Measurements from ENCODE around the gene TRANK1.
"Not testable (repeated sequence)": the region's sequence is repeated elsewhere in the genome, so short reads cannot be mapped to it uniquely, and the experiment has no call there.

TRANK1 gene

DNA sequence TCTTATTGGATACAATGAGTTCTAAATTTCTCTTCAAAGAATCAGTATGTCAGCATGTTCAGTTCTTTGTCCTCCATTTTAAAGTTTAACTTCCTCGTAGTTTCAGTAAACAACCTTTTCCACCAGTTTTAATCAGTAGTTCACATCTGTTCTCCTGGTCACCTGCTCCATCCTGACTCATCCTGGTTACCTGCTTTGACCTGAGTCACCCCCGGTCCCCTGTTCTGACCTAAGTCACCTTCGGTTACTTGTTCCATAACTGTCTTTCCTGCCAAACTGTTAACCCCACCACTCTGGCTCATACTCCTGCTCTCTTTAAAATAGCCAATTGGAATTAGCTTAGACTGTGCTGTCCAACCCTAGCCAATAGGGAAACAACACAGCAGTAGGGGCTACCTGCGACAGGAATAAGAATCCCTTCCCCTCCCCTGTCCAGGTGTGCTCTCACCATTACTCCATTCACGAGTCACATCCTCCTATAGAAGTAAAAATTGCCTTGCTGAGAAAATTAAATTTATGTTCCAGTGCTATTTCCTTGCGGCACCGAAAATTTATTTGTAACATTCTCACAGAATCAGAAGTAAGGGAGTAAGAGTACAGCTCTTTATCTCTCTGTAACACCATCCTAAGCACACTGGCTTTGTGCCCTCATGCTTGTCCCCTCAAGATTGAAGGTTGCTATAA, 23.8 kb downstream of the TRANK1 start:
- no peak for DNase-seq

DNA sequence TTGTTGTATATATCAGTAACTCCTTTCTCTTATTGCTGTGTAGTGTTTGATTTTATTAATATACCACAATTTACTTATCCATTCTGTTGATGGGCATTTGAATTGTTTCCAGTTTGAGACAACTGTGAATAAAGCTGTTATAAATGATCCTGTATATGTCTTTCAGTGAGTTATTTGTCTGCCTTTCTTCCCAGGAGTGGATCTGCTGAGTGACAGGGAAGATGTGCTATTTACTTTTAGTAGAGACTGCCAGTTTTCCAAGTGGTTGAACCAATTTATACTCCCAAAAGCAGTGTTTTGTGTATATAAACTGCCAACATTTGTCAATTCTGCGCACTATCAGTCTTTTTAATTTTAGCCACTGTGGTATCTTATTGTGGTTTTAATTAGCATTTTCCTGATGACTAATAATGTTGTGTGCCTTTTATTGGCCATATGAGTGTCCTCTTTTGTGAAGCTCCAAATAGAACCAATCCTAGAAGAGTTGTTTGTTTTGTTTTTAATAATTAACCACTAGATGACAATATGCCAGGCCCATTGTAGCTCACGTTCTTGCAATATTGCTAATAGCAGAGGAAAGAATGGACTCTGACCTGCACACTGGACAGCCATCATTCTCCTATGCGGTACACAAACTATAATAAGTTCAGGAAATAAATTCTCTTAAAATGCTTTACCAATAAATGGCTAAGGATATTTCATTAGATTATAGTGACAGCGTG, 25.3 kb downstream of the TRANK1 start:
- no peak for DNase-seq

DNA sequence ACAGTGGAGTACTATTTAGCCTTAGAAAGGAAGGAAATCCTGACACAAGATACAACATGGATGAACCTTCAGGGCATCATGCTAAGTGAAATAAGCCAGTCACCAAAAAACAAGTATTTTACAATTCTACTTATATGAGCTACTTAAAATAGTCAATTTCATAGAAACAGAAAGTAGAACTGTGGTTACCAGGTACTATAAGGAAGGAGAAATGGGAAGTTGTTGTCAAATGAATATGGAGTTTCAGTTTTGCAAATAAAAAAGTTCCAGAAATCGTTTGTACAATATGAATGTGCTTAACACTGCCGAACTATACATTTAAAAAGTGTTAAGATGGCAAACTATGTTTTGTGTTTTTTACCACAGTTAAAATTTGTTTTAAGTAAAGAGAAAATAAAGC, 26.8 kb downstream of the TRANK1 start:
- no peak for DNase-seq

DNA sequence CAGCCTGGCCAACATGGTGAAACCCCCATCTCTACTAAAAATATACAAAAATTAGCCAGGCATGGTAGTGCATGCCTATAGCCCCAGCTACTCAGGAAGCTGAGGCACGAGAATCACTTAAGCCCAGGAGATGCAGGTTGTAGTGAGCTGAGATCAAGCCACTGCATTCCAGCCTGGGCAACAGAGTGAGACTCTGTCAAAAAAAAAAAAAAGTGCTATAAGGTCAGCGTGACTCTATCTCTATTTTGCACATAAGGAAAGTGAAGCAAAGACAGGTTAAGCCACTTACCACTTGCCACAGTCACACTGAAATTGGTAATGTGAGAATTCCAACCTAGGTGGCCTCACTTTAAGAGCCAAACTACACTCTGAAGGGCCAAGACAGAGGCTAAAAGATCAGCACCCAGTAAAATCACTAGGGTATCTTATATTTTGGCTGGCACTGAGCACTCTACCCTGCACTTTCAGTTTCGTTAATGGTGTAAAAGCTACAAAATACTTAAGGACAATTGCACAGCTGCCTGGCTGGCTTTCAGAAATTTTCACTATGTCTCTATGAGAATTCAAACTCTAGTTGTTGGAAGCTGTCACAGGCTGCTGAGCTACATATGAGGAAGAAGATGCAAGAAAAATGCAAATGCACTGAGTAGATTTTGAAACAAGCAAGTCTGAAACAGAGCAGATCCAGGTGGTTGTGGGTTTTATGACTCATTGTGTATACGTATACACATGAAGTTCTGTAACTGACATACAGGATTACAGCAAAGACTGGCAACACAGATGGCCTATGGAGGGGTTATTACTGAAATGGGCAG, 32.7 kb downstream of the TRANK1 start:
- no peak for DNase-seq

DNA sequence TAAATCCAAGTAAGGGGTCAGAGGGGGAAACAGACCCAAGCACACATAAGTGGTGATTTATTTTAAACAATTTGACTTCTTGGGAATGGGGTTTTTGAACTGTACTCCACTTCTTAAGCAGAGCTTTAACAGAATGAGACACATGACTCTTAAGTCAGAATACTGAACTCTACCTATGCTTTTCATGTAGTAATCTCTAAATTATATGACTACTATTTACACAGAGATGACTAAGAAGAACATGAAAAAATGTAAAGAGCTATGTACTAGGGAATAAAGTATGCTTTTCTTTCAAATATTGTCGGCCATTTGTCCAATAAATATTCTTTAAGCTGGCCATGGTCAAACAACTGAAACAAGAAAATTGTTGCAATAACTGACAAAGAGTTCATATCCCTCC, 35.2 kb downstream of the TRANK1 start:
- no peak for DNase-seq

DNA sequence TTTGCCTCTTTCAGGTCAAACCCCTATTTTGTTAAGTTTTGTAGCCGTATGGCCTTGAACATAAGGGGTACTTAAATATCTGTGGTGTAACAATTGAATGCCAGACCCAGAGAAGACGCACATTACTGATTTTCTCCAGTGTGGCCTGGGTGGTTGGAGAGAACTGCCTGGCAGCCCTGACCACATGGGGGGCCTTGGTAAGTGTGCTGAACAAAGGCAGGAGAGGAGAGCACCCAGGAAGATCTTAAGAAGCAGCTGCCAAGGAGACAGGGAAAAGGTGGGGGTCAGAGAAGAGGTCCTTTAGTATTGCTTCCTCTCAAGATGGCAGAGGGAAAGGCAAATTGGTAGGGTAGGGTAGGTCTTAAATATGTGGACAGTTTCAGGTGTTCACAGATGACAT, 35.7 kb downstream of the TRANK1 start:
- no peak for DNase-seq

DNA sequence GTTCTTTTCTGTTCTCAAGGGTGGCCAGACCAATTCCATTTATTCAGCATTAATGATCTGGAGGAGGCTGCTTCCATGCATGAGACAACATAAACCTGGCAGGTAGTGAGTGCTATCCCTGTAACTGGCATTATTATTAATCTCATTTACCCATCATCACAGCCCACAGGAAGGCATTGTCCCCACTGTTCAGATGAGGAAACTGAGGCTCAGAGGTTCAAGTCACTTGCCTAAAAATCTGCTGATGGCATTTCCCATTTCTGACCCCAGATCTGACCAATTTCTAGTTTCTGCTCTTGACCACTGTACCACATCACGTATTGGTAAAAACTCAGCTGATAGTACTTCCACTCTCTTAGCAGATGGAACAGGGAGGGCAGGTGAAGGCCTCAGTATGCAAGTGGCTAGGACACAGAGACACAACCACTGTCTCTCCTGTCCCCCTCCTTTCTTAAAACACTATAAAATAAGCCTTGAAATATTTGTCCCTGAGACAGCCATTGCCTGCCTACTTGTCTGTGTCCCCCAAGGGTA, 36.1 kb downstream of the TRANK1 start:
- no peak for DNase-seq

DNA sequence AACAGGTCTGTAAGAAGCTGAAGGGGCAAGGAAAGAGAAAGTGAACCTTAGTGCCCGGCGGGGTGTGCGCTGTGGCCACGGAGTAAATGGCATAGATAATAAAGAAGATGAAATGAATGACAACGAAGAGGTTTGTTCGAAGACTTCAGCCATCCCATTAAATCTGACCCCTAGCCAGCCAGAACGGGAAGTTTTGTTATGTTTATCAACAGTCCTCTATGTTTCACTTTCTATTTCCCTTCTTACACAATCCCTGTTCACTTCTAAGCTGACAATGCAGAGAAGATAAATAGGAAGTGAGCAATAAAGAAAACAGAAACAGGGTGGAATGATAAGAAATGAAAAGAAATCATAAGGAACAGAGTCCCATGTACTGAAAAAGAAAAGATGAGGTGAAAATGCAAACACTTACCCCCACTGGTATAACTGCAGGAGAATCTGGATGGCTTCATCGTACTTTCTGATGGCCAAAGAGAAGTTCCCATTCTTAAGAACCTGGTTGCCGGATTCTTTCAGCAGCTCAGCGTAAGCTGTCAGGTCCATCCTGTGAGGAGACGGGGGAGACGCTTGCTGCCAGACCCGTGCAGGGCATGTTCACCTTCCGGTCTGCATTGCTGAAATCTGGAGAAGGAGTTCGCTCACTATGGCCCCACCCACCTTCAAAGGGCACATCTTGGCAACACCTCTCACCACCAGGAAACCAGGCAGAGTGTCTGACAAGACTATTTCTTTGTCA, 36.8 kb downstream of the TRANK1 start:
- no peak for DNase-seq

DNA sequence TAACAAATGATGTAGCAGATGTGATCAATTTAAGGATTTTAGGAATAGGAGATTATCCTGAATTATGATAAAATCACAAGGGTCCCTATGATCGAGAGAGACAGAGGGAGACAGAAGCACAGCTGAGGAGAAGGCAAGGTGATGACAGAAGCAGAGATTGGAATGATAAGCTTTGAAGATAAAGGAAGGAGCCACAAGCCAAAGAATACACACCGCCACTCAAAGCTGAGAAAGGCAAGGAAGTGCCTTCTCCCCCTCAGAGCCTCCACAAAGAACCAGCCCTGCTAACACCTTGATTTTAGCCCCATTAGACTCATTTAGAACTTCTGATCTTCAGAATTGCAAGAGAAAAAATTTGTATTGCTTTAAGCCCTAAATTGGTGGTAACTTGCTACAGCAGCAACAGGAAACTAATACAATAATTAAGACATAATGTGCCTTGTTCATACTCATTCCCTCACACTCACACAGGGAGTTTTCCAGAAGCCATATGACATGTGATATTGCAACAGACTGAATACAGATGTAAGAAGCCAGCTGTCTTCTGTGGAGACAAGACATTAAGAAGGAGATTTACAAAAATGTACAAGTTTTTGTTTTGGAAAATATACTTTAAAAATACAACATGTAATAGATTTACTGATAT, 38.2 kb downstream of the TRANK1 start:
- no peak for DNase-seq

DNA sequence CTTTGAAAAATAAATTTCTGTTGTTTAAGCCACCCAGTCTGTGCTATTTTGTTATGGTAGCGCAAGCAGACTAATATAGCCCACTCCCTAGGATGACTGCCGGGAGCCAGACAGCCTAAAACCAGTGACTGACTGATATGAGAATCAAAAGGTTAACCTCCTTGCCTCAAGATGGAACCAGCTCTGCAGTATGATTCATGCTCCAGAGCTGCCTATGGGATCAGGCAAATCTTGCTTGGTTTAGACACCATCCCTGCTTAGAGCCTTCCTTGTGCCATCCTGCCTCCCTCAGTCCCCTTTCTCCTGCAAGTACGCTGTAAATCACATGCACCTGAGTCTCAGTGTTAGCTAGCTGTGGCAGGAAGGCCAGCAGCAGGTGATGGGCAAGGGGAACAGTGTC, 39.3 kb downstream of the TRANK1 start:
- no peak for DNase-seq

DNA sequence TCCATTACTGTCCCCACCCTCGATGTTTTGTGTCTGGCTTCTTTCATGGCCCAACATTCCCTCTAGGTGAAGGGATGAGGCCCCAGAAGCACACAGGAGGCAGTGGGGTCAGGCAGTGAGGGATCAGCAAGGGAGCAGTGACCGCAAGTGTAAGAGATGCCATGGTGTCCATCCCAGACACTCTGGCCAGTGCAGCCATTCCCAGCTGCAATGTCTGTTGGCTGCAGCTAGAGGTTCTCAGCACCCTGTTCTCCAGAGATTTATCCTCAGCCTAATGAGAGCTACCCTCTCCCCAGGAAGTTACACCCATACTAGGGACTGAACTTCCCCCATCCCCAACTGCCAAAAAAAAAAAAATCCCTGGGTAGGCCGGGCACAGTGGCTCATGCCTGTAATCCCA, 40.2 kb downstream of the TRANK1 start:
- DNase-seq, result peak in 2 of 56 donors; percentile 8 to 26

DNA sequence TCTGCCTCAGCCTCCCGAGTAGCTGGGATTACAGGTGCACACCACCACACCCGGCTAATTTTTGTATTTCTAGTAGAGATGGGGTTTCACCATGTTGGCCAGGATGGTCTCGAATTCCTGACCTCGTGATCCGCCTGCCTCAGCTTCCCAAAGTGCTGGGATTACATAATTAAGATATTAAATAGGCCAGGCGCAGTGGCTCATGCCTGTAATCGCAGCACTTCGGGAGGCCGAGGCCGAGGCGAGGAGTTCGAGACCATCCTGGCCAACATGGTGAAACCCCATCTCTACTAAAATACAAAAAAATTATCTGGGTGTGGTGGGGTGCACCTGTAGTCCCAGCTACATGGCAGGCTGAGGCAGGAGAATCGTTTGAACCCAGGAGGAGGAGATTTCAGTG, 40.8 kb downstream of the TRANK1 start:
- not testable (repeated sequence) for DNase-seq

DNA sequence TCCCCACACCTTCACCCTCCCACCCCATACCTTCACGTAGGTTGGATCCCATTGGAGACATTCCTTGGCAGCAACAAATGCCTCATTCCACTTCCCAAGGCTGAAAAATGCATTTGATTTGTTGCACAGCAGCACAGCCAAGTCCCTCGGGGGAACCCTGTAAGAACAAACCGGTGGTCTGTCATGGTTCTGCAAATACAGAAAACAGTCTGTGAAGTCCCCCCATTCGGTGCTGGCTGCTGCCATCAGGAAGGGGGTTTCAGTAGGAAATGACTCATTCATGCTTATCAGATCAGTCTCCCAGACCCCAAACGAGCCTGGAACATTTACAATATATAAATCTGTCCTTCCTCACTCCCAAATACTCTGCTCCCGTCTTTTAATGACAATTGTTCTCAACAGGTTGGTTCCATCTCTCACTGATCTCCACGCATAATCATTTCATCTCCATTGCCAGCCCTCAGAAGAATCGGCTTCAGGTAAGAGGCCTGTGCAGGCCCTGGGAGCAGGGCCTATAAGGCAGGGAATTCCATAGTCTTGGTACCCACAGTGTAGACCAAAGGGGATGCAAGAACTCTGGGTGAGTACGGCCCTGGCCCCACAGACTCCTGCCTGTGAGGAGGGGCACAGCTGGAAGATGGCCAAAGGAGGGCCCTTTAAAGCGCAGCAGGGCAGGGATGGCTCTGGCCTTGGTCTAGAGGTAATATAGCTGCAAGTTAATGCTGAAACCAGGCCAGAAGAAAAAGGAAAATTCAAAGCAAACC, 41.6 kb downstream of the TRANK1 start:
- no peak for DNase-seq

DNA sequence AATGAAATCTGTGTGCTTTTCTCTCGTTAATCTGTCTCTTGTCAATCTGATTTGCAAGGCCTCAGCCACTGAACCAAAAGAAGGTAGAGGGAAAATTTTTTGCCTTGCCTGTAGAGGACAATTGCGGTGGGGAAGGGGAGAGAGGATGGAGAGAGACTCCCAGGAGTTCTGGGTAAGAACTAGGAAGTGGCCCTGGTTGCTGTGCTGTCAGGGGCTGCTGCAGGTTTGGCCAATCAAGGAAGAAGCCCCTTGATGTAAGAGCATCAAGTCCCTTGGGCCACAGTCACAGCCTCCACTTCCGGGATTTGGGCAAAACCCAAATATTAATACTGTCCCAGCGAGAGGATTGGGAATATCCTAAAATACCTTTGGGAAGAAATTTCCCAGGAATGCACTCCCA, 43.3 kb downstream of the TRANK1 start:
- no peak for DNase-seq

DNA sequence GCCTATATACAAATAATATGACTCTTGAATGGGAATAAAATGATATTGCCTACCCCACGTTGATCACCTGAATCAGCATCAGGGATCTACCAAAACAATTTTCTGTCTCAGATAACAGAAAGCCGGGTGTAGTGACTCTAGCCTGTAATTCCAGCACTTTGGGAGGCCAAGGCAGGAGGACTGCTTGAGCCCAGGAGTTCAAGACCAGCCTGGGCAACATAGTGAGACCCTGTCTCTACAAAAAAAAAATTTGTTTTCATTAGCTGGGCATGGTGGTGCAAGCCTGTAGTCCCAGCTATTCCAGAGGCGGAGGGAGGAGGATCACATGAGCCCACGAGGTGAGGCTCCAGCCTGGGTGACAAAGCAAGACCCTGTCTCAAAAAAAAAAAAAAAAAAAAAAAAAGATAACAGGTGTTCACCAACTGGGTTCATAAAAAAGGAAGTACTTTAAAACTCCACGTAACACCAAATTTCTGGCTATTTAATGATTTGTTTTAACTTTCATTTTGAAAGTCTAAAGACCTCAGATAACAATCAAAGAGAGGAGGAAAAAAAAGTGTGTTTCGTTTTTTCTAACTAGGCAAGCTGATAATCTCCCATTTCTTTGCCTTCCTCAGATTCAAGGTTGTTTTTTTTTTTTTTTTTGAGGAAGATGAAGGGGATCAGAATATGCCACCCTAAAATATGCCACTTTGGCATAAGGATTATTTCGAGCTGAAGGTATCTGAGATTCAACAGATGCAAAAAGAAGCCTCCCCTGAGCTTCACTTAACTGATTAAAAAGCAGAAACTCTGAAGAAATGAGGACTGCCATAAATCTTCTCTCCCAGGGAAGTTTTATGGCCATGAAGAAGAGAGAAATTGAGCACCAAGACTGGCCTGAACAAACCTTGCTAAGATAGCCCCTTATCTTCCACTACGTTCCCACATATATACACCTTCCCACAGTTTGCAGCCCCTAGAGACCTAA, 44.1 kb downstream of the TRANK1 start:
- no peak for DNase-seq

DNA sequence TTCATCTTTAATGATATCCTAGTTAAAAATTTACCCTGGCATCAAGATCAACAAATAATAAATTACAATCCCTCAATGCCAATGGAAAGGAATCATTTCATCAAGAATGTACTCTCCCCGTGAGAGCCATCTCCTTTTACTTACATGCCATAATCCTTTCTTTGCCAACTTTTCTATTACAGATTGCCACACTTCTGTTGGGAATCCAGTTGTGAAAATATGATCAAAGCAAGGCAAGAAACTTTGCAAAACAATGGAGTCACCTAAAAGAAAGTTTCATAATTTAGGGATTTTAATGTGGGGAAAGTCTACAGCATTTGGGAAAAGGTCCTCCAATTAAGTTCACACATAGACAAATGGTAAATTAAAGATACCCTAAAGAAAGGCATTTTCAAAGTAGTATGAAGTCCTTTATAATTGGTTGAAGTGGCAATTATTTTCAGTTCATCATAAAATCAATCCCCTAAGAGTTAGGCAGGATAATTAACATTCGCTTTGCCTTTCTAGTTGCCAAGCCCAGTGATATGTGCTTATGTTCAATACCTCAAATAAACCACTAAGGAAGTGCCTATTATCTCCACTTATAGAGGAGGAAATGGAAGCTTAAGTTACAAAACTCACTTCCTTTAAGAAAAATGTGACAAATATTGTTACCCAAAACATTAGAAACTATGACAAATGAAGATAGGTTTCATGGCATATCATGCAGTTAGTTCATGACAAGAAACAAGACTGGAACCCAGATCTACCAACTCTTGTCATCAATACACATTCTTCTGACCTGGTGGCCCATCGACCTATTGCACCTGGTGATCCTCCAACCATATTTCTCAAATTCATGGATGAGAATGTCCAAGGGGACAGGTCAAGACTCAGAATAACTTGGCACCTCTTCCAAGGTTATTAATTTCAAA, 49.1 kb downstream of the TRANK1 start:
- no peak for DNase-seq

DNA sequence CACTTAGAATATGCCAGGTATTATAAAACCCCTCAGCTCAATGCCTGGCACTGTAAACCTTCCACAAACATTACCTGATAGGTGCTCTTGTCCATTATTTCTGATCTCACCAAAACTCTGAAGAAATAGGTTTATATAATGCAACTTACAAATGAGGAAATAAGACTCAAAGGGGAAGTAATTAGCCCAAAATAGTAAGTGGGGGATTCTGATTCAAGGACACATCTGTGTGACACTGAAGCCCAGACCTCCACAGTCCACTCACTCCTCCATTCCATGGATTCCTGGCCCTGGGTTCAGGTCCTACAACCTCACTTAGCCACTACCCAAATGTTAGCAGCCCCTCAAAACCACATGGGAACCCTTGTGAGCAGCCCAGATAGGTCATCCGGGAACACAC, 49.9 kb downstream of the TRANK1 start:
- DNase-seq, result no peak

DNA sequence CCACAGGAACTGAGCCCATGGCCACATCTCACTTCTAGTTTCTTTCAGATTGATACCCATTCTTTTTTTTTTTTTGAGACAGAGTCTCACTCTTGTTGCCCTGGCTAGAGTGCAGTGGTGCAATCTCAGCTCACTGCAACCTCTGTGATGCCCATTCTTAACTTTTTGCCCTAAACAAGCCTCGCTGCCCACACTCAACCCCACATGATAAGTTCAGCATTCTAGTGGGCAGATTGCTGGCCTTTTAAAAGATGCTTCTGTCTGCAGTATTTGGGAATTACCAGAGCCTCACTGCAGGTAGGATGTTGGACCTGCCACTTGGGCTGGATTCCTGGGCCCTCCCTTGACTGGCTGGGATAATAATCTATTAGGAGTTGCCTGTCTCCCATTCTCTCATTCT, 51.0 kb downstream of the TRANK1 start:
- no peak for DNase-seq

All from amygdala (tissue), 56 donors.